Inflammatory macrophage (primary cell): ENCODE data around the gene USF3.
"Not testable (repeated sequence)": the region's sequence is repeated elsewhere in the genome, so short reads cannot be mapped to it uniquely, and the experiment has no call there.

Source experiments
- DNase-seq, 2 donors: peaks; one replicate each; pipeline ENCODE4 v3.0.0-alpha.2; 2020 to 2022

USF3 gene

DNA sequence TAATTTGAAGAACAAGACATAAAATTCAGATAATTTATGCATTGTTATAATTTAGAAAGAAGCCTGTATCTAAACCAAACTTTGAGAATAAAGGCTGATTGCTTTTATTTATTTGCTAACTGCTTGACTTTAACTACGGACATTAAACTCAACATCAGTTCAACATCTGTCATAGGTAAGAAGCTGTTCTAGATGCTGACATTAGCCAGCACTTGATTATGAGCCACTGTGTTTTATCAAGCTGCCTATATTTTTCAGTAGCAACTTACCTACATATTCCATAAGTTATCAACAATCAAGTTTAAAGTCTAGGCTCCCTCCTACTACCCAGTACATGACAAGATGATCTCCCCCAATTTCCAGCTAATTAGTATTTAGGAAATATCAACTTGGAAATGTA is 42.1 kb downstream of the USF3 start:
- no peak for DNase-seq

DNA sequence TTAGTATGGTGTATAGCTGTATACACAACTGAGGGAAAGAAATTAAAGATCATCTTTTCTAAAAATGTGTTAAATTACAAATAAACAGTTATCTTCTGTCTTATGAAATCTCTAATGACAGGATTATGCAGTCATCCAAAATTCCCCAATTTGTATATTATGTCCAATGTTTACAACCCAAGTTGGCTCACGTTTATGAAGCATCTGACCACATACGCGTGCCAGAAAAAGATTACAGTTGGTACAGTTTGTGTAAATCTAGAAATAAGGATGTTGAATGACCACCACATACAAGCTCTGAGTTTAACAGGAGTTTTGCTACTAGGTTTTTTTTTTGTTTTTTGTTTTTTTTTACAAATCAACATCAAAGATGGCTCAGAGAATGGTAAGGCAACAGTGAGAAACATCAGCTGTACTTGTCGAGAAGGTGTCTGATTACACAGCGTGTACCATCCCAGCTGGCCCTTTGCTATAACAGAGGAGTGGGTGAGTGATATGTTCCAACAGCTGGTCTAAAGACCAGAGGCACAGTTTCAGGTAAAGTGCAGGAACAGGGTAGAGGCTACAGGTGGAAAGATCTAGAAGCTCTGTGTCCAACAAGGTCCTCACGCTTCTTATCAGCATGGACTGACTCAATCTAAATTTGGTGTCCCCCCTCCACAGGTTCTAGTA is 47.1 kb downstream of the USF3 start:
- DNase-seq: no peak

DNA sequence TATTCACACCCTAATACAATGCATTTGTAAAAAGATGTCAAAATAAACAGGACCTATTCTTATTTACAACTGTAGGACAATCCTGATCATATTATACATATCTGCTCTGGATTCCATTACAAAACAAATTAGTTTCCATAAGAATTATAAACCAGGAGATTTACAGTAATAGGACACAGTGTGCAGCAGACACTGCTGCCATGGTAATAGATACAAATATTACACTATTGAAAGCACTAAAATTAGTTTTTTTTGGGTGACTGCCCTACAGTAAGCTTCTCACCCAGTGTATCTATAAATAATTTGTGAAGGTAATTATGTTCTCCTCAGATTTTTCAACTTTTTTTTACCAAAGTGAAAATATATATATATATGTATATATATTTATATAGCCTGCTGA is 47.9 kb downstream of the USF3 start:
- no peak for DNase-seq

DNA sequence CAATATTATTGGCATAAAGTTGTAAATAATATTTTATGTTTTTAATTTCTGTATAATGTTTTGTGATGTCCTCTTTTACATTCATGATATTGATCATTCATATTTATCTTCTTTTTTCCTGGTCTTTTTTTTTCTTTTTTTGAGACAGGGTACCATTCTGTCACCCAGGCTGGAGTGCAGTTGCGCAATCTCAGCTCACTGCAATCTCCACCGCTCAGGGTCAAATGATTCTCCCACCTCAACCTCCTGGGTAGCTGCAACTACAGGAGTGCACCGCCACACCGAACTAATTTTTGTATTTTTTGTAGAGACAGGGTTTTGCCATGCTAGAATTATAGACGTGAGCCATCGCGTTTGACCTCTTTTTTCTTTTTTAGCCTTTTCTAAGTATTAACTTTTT is 52.9 kb downstream of the USF3 start:
- no peak for DNase-seq

DNA sequence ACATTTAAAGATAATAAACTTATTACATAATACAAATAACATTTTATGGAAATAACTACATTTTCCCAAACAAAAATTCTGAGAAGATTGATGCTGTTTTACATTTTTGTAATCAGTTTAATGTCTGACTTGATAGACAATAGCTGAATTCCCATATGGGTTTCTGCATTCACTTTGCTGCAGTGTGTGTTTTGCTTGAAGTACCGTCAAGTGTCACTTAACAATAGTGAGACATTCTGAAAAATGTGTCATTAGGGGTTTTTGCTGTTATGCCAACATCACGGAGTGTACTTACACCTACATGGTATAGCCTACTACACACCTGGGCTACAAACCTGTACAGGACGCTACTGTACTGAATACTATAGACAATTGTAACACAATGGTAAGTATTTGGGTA is 57.5 kb downstream of the USF3 start:
- no peak for DNase-seq

DNA sequence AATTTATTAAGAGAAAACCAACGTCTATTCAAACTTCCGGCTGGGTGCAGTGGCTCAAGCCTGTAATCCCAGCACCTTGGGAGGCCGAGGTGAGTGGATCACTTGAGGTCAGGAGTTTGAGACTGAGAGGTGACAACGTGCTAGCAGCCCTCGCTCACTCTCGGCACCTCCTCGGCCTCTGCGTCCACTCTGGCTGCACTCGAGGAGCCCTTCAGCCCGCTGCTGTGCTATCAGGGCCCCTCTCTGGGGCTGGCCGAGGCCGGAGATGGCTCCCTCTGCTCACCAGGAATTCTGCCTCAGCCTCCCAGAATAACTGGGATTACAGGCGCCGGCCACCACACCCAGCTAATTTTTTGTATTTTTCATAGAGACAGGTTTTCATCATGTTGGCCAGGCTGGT is 58.7 kb downstream of the USF3 start:
- no peak for DNase-seq

DNA sequence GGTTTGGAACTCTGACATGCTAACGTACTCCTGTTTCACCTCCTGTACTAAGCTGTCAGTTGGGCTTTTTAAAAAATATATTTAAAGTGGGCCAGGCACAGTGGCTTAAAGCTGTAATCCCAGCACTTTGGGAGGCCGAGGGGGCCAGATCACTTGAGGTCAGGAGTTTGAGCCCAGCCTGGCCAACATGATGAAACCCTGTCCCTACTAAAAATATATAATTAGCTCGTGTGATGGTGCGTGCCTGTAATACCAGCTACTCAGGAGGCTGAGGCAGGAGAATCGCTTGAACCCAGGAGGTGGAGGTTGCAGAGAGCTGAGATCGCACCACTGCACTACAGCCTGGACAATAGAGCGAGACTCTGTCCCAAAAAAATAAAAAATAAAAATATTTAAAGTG is 60.4 kb downstream of the USF3 start:
- DNase-seq: not testable (repeated sequence)

DNA sequence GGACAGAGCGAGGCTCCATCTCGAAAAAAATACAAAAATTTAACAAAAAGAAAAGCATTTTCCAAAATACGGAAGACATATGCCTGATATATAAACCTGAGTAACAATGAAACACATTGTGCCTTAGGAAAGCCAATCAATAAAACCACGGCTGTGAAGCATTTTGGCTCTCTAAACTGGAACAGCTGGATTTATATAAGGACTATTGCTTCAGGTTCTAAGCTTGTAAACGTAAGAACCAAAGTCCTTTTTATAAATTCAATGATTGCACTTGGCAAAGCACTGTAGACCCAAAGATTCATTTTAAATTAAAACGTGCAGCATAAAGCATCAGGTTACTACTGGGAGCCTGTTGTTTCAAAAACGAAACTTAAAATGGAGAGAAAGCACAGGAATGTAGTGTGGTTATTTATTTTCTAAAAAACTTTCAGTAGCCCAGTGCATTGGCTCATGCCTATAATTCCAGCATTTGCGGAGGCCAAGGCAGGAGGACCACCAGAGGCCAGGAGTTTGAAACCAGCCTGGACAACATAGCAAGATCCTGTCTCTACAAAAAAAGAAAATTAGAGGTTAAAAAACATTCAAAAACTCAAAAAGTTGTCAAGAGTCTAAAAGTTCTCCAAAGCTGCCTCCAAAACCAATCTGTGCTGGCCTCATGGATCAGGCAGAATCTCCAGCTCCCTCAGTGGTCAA is 61.5 kb downstream of the USF3 start:
- no peak for DNase-seq

DNA sequence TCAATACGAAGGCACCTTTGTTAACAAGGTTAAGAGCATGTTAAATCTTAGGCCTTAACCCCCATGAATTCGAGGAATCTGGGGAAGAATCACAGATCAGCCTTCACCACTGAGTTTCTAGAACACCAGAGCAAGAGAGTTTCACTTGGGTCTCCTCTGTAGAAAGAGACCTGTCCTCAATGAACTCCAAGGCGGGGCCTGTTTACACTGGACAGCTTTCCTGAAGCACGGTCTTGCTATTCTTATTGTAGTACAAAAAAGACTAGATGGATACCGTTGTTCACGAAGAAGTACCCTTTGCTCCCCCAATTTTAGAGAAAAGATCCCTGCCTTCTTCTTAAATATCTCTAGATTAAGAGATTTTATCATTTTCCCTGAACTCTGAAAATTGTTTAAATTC is 64.9 kb downstream of the USF3 start:
- DNase-seq: no peak

DNA sequence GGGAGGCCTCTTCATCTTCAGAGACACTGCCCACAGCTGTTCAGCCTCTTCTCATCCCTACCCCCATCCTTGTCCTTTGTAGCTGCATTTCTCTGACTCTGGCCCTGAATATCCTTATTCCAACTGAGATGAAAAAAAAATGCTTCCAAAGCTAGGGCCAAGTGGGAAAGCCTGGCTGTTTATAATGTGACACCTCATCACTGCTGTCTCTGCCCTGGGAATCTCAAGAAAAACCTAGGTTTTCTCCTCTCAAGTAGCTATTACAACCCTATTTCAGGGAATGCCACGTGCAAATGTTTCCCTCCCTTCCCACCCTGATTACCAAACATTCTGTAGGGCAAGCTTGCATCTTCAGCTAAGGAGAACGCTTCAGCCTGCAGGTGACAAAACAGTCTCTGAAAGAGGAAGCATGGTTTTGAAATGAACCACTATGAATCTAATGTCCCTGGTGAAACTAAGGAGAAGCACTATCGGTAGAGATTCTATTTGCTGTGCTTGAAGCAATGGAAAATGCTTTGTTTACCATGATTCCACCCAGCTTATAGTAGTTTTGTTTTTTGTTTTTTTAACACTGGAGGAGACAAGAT is 65.4 kb downstream of the USF3 start:
- peak; percentile 53 to 58 for DNase-seq

DNA sequence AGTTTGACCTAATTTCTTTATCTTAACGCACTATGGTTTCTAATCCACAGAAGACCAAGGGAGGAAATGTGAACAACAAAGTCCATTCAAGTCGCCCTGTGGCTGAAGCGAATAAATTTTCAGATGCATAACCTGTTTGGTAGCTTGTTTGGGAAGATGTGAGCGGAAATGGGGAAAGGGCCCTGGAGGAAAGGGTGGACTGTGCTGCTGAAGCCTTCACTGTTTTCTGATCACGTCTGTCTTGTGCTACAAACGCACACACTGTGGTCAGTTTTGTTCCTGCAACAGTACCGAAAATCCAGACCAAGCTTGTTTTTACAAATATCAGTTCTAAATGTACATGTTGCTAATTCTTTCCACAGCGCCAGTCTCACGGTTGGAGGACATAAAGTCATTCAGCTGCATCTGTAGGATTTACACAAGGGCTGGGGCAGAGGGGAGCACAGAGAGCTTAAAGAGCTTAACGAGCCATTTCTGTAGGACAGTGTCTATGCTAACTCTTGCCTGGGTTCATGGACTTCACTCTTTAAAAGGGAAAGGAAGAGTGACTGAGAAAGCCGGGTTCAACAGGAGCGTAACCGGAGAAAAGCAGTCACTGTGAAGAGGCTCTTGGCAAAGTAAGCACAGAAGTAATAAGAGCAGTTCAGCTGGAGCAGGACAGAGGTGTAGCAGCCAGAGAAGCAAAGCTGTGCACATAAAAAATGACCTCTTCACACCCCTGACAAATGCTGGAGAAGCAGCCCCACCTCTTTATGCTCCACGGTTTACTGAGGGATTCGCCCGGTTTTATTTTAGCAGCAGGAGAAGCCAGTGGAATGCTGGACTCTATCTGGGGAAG is 66.6 kb downstream of the USF3 start:
- DNase-seq: no peak

DNA sequence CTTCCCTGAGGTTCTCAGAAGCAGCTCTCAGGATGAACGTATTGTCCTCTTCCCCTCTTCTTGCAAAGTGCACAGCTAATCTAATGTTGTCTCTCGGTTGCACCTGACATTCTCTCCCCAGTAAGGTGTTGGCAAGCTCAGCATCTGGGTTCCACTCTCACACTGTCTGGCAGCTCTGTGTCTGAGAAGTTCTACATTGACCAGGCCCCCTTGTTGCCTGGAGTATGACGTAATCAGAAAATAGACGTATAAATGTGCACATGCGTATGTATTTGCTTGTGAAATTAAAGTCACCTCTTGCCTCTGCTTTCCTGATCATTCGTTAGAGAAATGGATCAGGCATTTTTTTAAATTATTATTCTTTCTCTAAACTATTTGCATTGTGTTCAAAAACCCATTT is 67.7 kb downstream of the USF3 start:
- DNase-seq: no peak

DNA sequence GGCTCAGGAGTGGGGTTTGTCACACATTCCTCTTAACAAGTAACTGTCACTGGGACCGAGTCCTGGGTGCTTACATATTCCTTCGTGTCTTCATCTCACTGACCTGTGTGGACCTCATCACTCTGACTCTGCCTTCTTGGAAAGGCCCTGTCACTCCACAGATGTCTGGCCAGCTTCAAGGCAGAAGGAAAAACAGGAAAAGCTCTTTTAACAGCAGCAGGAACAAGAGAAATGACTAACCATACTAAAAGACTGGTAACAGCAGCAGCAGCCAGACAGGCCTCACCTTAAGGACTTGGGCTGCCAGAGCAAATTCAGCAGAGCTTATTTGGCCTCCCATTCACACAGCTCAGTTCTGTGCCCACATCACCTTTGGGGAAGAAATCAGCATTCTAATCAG is 68.1 kb downstream of the USF3 start:
- no peak for DNase-seq

DNA sequence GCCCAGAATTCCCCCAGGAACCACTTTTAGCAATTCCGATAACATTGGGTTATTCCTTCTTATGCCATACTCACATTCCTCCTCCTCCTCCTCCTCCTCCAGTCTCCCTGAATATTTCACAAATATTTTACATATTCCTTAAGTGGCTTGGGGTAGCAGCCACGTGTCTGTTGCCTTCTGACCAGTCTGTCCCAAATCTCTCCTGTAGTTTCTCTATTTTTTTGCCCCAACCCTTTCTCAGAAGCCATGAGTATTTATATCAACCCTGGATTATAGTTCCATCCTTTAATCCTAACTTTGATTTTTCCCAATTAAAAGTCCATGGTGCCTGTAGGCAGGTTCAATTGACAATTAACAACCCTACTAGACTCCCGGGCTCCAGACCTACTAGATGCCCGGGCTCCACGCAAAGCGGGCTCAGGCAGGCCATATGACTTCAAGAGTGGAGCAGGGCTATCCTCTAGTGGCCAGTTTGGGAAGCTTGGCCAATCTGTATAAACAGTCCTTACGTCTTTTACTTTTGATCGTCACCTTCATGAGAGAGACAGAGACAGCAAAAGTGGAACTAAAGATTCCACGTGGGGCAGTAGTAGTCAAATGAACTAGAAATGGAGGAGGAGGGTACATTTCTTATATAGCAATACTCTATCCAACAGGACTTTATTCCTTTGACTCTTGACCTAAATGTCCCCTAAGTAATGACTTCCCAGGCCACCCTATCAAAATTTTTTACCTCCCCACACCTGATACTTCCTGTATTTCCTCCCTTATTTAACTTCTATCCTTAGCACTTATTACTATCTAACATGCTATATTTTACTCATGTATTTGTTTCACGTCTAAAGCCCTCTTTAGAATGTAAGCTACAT is 69.7 kb downstream of the USF3 start:
- DNase-seq: peak; percentile 78 to 81

DNA sequence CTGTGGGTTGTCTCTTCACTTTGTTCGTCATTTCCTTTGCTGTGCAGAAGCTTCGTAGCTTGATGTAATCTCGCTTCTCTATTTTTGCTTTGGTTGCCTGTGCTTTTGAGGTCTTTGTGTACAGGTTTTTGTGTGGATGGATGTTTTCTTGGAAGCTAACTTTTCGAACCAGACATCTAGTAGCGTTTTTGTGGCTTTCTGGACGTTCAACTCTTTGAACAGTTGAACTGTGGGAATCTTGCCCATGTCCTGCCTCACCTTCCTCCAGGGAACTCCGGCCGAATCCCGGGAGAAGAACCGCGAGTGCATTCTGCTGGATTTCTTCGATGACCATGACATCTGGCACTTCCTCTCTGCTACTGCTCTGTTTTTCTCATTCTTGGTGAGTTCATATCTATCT is 70.6 kb downstream of the USF3 start:
- peak; percentile 34 to 60 for DNase-seq

DNA sequence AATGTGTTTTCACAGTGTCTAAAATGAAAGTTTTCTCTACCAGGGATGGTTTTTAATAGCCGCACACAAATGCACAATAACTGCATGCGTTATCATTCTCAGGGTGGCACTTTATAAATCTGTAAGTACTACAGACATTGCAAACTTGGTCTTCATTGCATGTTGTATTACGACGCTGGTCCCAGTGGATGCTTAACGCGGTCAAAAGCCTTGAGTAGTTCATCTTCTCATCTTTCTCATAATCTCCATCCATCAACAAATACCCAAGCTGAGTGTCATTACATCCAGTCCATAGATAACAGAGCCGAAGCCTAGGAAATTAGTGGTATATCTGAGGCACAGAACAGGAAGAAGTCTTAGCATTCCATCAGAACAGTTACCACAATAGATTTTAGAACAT is 72.6 kb downstream of the USF3 start:
- no peak for DNase-seq

DNA sequence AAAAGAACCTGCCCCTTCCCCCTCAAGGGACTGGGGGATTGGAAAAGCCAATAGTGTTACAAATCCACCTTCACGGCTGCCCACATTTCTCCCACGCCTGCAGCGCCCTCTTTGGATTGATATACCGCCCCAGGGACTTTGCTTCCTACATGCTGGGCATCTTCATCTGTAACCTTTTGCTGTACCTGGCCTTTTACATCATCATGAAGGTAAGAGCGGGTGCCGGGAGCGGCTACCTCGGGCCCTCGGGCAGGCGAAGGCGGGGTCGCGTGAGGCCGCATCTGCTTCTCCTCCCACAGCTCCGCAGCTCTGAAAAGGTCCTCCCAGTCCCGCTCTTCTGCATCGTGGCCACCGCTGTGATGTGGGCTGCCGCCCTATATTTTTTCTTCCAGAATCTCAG is 73.1 kb downstream of the USF3 start:
- DNase-seq: no peak

DNA sequence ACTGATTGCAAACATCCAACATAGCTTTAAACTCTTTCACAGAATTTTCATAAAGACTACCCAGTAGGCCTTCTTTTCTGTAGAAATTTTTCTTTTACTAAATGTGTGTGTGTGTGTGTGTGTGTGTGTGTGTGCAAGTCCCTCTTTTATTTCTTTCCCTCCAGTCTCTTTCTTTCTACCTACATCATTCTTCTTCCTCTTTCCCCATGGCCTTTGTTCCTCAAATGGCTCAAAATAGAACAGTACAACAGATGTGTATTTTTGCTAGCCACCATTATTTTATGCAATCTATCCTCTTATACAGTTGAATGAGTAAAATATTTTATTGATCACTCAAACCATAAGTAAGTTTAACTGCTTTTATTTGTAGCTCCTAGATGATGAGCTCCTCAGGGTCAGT is 76.4 kb downstream of the USF3 start:
- DNase-seq: peak; percentile 7 to 36

DNA sequence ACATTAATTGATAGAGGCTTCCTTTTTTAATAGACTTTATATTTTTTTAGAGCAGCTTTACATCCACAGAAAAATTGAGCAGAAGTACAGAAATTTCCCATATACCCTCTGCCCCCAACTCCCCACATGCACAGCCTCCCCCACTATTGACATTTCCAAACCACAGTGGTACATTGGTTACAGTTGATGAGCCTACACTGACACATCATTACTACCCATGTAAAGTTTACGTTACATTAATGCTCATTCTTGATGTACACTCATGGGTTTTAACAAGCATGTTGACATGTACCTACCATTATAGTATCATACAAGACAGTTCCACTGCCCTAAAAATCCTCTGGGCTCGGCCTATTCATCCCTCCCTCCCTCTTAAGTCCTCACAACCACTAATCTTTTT is 78.7 kb downstream of the USF3 start:
- no peak for DNase-seq

DNA sequence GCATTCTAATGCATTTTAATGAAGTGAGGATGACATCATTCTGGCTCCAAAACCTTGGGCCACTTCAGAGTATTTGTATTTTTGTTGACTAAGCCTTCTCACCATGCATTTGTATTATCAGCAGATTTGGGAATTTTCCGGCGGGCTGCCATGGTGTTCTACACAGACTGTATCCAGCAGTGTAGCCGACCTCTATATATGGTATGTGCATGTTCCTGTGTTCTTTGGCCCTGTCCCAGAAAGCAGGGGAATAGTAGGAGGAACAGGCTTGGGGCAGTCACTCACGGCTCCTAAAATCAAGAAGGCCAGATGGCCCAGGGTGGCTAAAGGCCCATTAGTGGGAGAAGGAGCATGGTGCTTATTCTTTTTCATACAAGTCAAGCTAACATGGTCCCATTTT is 80.5 kb downstream of the USF3 start:
- DNase-seq: no peak

DNA sequence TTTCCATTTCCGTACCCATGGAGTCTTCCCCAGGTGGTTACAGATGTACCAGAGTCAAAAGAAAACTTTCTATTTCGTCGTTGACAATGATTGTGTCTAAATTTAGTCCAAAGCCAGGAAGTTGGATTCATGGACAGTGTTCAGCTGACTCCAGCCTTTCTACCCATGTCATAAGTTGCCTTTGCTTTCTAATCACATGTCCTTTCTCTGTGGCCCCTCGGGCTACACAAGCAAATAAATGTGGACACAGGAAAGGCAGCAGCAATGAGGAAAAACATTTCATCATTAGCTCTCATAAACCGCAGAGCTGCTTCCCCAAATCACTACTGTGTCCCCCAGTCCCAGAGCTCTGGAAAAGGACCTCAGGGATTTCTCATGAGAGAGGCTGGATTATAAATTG is 82.0 kb downstream of the USF3 start:
- peak; percentile 78 to 85 for DNase-seq

DNA sequence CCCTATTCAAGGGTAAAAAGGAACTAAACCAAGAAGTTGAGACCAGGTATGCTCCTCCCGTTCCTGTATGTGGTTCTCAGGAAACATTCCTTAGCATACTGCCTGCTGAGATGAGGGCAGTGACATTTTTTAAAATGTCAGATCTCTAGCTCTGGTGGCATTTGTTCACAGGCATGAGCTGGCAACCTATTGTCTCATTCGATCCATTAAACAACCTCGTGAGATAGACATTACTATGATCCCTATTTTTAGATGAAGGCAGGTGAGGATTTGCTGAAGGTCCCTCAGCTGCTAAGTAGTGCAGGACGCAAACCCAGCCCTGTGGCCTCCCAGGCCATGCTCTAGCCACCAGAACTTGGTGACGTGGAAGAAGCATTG is 89.2 kb downstream of the USF3 start:
- no peak for DNase-seq
